Hepatocyte (in vitro differentiated cells): Measurements from ENCODE around the gene RREB1.

ENCODE experiments used
- EZH2phosphoT487 ChIP-seq: fragments of 200-600 bp; sonication (generic); IDR thresholded peaks from one replicate; pipeline ENCODE4 v1.6.1; 2018; ENCODE audit warnings: antibody characterized with exemption, mild to moderate bottlenecking, low read depth, moderate library complexity; ENCODE audit not compliant: unreplicated experiment, severe bottlenecking
- TF ChIP-seq, protein P1 (sequence below): fragments of 200-600 bp; sonication (generic); IDR thresholded peaks from 2 replicates; pipeline ENCODE4 v1.5.1; 2016; ENCODE audit warnings: antibody characterized with exemption, mild to moderate bottlenecking; ENCODE audit not compliant: poor library complexity

DNA sequence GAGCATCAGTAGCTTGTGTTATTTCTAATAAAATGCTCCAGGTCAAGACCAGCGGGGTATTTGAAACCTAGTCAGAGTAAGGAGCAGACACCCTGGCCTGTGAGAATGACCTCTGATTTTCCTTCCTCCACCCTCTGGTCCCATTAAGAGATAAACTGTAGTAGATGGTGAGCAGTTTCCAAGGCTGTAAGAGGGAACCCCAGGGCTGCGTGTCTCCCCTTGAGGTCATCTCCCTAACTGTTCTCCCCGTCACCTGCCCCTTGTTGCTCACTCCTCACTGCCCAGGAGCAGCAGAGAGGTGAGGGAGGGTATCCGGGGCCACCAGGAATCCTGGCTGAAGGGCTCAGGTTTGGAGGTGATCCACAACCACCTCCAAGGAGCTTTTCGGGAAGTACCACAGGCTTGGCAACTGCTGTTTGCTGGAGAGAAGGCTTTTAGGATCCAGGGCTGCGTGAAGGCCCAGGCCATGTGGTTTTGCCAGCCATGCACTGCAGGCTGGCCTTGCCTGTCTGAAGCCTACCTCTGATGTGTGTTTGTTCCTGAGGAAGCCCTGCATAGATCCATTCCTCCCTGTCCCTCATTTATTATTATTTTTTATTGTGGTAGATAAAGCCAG lies 62.5 kb downstream of the RREB1 start:
- TF ChIP-seq, protein P1, sequence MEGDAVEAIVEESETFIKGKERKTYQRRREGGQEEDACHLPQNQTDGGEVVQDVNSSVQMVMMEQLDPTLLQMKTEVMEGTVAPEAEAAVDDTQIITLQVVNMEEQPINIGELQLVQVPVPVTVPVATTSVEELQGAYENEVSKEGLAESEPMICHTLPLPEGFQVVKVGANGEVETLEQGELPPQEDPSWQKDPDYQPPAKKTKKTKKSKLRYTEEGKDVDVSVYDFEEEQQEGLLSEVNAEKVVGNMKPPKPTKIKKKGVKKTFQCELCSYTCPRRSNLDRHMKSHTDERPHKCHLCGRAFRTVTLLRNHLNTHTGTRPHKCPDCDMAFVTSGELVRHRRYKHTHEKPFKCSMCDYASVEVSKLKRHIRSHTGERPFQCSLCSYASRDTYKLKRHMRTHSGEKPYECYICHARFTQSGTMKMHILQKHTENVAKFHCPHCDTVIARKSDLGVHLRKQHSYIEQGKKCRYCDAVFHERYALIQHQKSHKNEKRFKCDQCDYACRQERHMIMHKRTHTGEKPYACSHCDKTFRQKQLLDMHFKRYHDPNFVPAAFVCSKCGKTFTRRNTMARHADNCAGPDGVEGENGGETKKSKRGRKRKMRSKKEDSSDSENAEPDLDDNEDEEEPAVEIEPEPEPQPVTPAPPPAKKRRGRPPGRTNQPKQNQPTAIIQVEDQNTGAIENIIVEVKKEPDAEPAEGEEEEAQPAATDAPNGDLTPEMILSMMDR, result no peak
- TF ChIP-seq EZH2phosphoT487, result no peak
